Parathyroid adenoma (tissue), 2 donors: ENCODE results near the gene NHSL2.
"Not testable (repeated sequence)": the region's sequence is repeated elsewhere in the genome, so short reads cannot be mapped to it uniquely, and the experiment has no call there.

Experiments
- H2AFZ ChIP-seq: fragments of 300-600 bp; sonication (generic); one replicate; pipeline ENCODE4 v1.7.0; 2017; ENCODE audit warnings: antibody characterized with exemption, mild to moderate bottlenecking
- H3K27ac ChIP-seq: fragments of 300-600 bp; sonication (generic); one replicate; pipeline ENCODE4 v1.7.0; 2017
- H3K27me3 ChIP-seq: fragments of 300-600 bp; sonication (generic); one replicate; pipeline ENCODE4 v1.7.0; 2017; ENCODE audit warnings: low read length; ENCODE audit not compliant: control insufficient read depth, insufficient read depth
- H3K36me3 ChIP-seq: fragments of 300-600 bp; sonication (generic); one replicate; pipeline ENCODE4 v1.7.0; 2017; ENCODE audit warnings: low read length; ENCODE audit not compliant: control insufficient read depth, insufficient read depth
- H3K4me1 ChIP-seq: fragments of 300-600 bp; sonication (generic); one replicate; pipeline ENCODE4 v1.7.0; 2017; ENCODE audit warnings: control low read depth
- H3K4me2 ChIP-seq: fragments of 300-600 bp; sonication (generic); one replicate; pipeline ENCODE4 v1.7.0; 2017; ENCODE audit warnings: low read length
- H3K4me3 ChIP-seq: fragments of 300-600 bp; sonication (generic); one replicate; pipeline ENCODE4 v1.7.0; 2017; ENCODE audit warnings: low read depth, low read length
- H3K79me2 ChIP-seq: fragments of 300-600 bp; sonication (generic); one replicate; pipeline ENCODE4 v1.7.0; 2017; ENCODE audit warnings: control low read depth
- H3K9ac ChIP-seq: fragments of 300-600 bp; sonication (generic); one replicate; pipeline ENCODE4 v1.7.0; 2017; ENCODE audit warnings: mild to moderate bottlenecking
- H3K9me3 ChIP-seq: fragments of 300-600 bp; sonication (generic); one replicate; pipeline ENCODE4 v1.7.0; 2017; ENCODE audit warnings: low read length; ENCODE audit not compliant: control insufficient read depth
- TF ChIP-seq, protein P1 (sequence below): fragments of 300-600 bp; sonication (generic); IDR thresholded peaks from one replicate; pipeline ENCODE4 v1.7.0; 2017; ENCODE audit warnings: antibody characterized with exemption, mild to moderate bottlenecking
- donor health status: primary hyperparathyroidism.

The NHSL2 gene

DNA sequence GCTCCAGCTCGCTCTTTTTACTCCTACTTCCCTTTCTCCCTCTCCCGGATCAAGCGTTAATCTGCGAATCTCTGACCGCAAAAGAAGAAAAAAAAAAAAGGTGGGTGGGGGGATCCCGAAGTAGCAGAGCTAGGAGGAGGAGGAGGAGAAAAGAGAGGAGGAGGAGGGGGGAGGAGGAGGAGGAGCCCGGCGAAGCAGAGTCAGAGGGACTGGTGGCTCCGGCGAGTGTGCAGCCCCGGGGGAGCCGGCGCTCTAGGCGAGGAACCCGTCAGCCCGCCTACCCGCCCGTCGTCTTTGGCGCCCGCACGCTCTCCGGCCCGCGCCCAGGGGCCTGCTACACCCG, at the start of gene NHSL2:
Gene NHSL2, plus strand, starts transcription at position 203 of the 343 bp plus-strand sequence.
- H3K4me3 ChIP-seq: peak within 1 kb of the TSS; percentile 31
- no peaks in the 10 kb centered on the region for H3K9me3 ChIP-seq
- H3K4me2 ChIP-seq: peak within 1 kb of the TSS; percentile 44
- TF ChIP-seq, protein P1, sequence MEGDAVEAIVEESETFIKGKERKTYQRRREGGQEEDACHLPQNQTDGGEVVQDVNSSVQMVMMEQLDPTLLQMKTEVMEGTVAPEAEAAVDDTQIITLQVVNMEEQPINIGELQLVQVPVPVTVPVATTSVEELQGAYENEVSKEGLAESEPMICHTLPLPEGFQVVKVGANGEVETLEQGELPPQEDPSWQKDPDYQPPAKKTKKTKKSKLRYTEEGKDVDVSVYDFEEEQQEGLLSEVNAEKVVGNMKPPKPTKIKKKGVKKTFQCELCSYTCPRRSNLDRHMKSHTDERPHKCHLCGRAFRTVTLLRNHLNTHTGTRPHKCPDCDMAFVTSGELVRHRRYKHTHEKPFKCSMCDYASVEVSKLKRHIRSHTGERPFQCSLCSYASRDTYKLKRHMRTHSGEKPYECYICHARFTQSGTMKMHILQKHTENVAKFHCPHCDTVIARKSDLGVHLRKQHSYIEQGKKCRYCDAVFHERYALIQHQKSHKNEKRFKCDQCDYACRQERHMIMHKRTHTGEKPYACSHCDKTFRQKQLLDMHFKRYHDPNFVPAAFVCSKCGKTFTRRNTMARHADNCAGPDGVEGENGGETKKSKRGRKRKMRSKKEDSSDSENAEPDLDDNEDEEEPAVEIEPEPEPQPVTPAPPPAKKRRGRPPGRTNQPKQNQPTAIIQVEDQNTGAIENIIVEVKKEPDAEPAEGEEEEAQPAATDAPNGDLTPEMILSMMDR: no peak
- peak within 1 kb of the TSS; percentile 70 for H2AFZ ChIP-seq
- H3K27me3 ChIP-seq: no peaks in the 10 kb centered on the region
- H3K27ac ChIP-seq: no peak within 1 kb of the TSS
- no peaks in the 10 kb centered on the region for H3K36me3 ChIP-seq
- no peaks in the 10 kb centered on the region for H3K4me1 ChIP-seq
- H3K79me2 ChIP-seq: no peaks in the 10 kb centered on the region
- no peak within 1 kb of the TSS for H3K9ac ChIP-seq

- H3K36me3 ChIP-seq: no peaks in the 10 kb centered on the region
- no peaks in the 10 kb centered on the region for H3K79me2 ChIP-seq
- no peak overlapping the region for H3K9ac ChIP-seq
- no peaks in the 10 kb centered on the region for H3K4me1 ChIP-seq
- H3K4me3 ChIP-seq: no peak overlapping the region
- TF ChIP-seq, protein P1: no peak
- no peak overlapping the region for H2AFZ ChIP-seq
- no peak overlapping the region for H3K27ac ChIP-seq
- H3K9me3 ChIP-seq: no peaks in the 10 kb centered on the region
- H3K27me3 ChIP-seq: no peaks in the 10 kb centered on the region
- no peak overlapping the region for H3K4me2 ChIP-seq
Measured at GRCh38 chrX:71867680-71868079, 43.0 kb upstream of the NHSL2 start.

- not testable (repeated sequence) for H3K27ac ChIP-seq, H3K4me3 ChIP-seq, H3K9me3 ChIP-seq, H2AFZ ChIP-seq, H3K9ac ChIP-seq, H3K79me2 ChIP-seq, H3K4me1 ChIP-seq, H3K27me3 ChIP-seq, H3K36me3 ChIP-seq, H3K4me2 ChIP-seq
Measured at GRCh38 chrX:71869566-71869965, 41.1 kb upstream of the NHSL2 start.

GRCh38 chrX:71870208-71871098, 40.2 kb upstream of the NHSL2 start:
- no peaks in the 10 kb centered on the region for H3K36me3 ChIP-seq
- H3K27ac ChIP-seq: no peak overlapping the region
- H3K79me2 ChIP-seq: no peaks in the 10 kb centered on the region
- no peaks in the 10 kb centered on the region for H3K4me1 ChIP-seq
- no peaks in the 10 kb centered on the region for H3K27me3 ChIP-seq
- H3K4me2 ChIP-seq: no peak overlapping the region
- no peak overlapping the region for H3K4me3 ChIP-seq
- TF ChIP-seq, protein P1: no peak
- no peak overlapping the region for H2AFZ ChIP-seq
- H3K9ac ChIP-seq: no peak overlapping the region
- no peaks in the 10 kb centered on the region for H3K9me3 ChIP-seq

GRCh38 chrX:71871367-71871766, 39.3 kb upstream of the NHSL2 start:
- H3K27me3 ChIP-seq: no peaks in the 10 kb centered on the region
- H3K4me1 ChIP-seq: no peaks in the 10 kb centered on the region

More at GRCh38 chrX:71871367-71871766, 39.3 kb upstream of the NHSL2 start:
- Histone ChIP-seq H3K9ac (no peak overlapping the region), H2AFZ (no peak overlapping the region), H3K36me3 (no peaks in the 10 kb centered on the region), H3K9me3 (no peaks in the 10 kb centered on the region), H3K79me2 (no peaks in the 10 kb centered on the region), H3K4me3 (no peak overlapping the region), H3K27ac (no peak overlapping the region), H3K4me2 (no peak overlapping the region)
- TF ChIP-seq, protein P1: no peak
